Measurements from ENCODE around the gene BNC2.

DNA sequence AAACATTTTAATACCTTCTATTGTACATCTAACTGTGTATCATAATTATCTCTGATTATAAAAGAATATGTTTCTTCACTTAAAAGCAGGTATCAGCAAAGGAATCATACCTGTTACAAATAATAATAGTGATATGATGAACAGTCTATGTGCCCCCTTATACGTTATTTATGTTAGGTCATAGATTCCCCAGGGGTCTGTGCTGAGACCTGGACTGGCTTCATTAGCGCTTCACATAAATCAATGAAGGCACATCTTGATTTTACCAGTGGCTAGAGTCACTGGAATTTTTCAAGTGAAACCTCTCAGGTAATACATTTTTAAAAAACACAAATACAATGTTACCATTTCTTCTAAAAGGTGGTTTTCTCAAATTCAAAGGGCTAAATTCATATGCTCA lies 275.2 kb downstream of the BNC2 start:
- no peak for TF ChIP-seq HNRNPK (IDR thresholded peaks at IDR 0.05; ENCODE audit: low read depth, low read length, poor library complexity, severe bottlenecking)
- TF ChIP-seq, protein P1, sequence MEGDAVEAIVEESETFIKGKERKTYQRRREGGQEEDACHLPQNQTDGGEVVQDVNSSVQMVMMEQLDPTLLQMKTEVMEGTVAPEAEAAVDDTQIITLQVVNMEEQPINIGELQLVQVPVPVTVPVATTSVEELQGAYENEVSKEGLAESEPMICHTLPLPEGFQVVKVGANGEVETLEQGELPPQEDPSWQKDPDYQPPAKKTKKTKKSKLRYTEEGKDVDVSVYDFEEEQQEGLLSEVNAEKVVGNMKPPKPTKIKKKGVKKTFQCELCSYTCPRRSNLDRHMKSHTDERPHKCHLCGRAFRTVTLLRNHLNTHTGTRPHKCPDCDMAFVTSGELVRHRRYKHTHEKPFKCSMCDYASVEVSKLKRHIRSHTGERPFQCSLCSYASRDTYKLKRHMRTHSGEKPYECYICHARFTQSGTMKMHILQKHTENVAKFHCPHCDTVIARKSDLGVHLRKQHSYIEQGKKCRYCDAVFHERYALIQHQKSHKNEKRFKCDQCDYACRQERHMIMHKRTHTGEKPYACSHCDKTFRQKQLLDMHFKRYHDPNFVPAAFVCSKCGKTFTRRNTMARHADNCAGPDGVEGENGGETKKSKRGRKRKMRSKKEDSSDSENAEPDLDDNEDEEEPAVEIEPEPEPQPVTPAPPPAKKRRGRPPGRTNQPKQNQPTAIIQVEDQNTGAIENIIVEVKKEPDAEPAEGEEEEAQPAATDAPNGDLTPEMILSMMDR (CRISPR knock-in tag; IDR thresholded peaks at IDR 0.05): no peak
- no peak for TF ChIP-seq TCF7 (IDR thresholded peaks at IDR 0.05; ENCODE audit: low read depth)
- no peak for TF ChIP-seq HMG20B (CRISPR knock-in tag; conservative IDR thresholded peaks at IDR 0.05)
- TF ChIP-seq, protein P2, sequence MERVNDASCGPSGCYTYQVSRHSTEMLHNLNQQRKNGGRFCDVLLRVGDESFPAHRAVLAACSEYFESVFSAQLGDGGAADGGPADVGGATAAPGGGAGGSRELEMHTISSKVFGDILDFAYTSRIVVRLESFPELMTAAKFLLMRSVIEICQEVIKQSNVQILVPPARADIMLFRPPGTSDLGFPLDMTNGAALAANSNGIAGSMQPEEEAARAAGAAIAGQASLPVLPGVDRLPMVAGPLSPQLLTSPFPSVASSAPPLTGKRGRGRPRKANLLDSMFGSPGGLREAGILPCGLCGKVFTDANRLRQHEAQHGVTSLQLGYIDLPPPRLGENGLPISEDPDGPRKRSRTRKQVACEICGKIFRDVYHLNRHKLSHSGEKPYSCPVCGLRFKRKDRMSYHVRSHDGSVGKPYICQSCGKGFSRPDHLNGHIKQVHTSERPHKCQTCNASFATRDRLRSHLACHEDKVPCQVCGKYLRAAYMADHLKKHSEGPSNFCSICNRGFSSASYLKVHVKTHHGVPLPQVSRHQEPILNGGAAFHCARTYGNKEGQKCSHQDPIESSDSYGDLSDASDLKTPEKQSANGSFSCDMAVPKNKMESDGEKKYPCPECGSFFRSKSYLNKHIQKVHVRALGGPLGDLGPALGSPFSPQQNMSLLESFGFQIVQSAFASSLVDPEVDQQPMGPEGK (CRISPR knock-in tag; IDR thresholded peaks at IDR 0.05): no peak
- TF ChIP-seq MEF2D (CRISPR knock-in tag; IDR thresholded peaks at IDR 0.05): no peak
